ENCODE results near the gene CDYL.

DNA sequence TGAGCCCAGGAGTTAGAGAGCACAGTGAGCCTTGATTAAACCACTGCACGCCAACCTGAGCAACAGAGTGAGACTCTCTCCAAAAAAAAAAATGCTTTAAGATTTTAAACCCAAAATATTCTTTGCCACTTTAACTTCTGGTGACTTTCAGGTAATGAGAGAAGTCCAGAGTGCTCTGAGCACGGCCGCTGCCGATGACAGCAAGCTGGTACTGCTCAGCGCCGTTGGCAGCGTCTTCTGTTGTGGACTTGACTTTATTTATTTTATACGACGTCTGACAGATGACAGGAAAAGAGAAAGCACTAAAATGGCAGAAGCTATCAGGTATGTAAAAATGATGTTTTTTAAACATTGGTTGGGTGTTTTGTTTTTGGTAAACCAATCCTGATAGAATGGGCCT, 161.2 kb downstream of the CDYL start:
- TF ChIP-seq, protein P1, sequence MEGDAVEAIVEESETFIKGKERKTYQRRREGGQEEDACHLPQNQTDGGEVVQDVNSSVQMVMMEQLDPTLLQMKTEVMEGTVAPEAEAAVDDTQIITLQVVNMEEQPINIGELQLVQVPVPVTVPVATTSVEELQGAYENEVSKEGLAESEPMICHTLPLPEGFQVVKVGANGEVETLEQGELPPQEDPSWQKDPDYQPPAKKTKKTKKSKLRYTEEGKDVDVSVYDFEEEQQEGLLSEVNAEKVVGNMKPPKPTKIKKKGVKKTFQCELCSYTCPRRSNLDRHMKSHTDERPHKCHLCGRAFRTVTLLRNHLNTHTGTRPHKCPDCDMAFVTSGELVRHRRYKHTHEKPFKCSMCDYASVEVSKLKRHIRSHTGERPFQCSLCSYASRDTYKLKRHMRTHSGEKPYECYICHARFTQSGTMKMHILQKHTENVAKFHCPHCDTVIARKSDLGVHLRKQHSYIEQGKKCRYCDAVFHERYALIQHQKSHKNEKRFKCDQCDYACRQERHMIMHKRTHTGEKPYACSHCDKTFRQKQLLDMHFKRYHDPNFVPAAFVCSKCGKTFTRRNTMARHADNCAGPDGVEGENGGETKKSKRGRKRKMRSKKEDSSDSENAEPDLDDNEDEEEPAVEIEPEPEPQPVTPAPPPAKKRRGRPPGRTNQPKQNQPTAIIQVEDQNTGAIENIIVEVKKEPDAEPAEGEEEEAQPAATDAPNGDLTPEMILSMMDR (IDR thresholded peaks at IDR 0.05) = no peak
- TF ChIP-seq POLR2A (IDR thresholded peaks at IDR 0.05) = no peak

Data from heart left ventricle (tissue), 13 donors.